ENCODE results near the gene ZFHX3.

DNA sequence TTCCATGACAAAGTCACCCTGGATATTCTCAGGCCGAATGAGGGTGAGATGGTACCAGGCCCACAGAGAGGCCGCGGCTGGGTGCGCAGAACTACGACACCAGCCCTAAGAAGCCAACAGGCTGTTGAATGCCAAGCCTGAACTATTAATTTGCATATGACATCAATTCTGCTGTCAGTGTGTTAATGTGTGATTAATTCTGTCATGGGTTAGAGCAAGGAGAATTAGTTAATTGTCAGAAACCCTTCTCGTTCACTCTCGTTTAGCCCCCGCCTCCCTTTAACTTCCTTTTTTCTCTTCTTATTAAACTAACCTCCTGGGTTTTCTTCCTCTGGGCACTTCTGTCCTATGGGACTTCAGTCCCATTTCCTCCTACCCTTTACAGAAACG lies 123.4 kb downstream of the ZFHX3 start:
- TF ChIP-seq CTCF (IDR thresholded peaks at IDR 0.05): no peak
- no peak for TF ChIP-seq EZH2 (IDR thresholded peaks at IDR 0.05; ENCODE audit: borderline replicate concordance, insufficient read depth, low read depth, low read length, poor library complexity, severe bottlenecking)

Measured in B cell (primary cell).